Measurements from ENCODE around the gene SH3GLB2.

Gene SH3GLB2

DNA sequence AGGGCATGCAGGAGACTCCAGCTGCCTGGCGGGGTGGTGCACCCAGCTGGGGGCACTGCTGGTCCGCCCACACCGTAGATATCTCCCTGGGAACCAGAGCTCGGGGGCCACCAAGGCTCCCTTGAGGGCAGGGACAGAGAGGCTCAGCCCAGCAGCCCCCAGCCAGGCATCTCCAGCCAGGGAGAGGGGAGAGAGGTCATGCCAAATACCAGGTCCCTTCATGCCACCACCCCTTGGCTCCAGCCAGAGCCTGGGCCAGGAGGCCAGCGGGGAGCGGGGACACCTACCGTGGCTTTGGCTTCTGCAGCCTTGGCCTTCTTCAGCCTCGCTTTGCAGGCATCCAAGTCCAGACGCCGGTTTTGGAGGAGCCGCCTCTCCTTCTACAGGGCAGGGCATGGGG lies 14.0 kb downstream of the SH3GLB2 start:
- H3K4me2 ChIP-seq (ENCODE audit: low read length) = no peak overlapping the region
- H3K27ac ChIP-seq (ENCODE audit: low read depth, low read length, poor library complexity, severe bottlenecking) = no peak overlapping the region
- no peak overlapping the region for H2AFZ ChIP-seq (ENCODE audit: low read length)
- peaks cover 53% of the 10 kb centered on the region; the same call in 1 of the 2 replicates for H3K36me3 ChIP-seq (ENCODE audit: insufficient read depth, low read length)
- no peaks in the 10 kb centered on the region for H3F3A ChIP-seq (ENCODE audit: insufficient read depth, low read length)
- H4K20me1 ChIP-seq (ENCODE audit: insufficient read depth, low read length) = no peaks in the 10 kb centered on the region
- no peak overlapping the region for H3K9ac ChIP-seq (ENCODE audit: low read length)
- H3K9me3 ChIP-seq (ENCODE audit: low read length) = no peaks in the 10 kb centered on the region
- no peak for TF ChIP-seq EZH2 (IDR thresholded peaks at IDR 0.05; ENCODE audit: borderline replicate concordance, low read length)
- TF ChIP-seq, protein P1, sequence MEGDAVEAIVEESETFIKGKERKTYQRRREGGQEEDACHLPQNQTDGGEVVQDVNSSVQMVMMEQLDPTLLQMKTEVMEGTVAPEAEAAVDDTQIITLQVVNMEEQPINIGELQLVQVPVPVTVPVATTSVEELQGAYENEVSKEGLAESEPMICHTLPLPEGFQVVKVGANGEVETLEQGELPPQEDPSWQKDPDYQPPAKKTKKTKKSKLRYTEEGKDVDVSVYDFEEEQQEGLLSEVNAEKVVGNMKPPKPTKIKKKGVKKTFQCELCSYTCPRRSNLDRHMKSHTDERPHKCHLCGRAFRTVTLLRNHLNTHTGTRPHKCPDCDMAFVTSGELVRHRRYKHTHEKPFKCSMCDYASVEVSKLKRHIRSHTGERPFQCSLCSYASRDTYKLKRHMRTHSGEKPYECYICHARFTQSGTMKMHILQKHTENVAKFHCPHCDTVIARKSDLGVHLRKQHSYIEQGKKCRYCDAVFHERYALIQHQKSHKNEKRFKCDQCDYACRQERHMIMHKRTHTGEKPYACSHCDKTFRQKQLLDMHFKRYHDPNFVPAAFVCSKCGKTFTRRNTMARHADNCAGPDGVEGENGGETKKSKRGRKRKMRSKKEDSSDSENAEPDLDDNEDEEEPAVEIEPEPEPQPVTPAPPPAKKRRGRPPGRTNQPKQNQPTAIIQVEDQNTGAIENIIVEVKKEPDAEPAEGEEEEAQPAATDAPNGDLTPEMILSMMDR (IDR thresholded peaks at IDR 0.05; ENCODE audit: low read length) = no peak
- no peaks in the 10 kb centered on the region for H3K79me2 ChIP-seq (ENCODE audit: insufficient read depth, low read length)
- no peak overlapping the region for H3K4me3 ChIP-seq (ENCODE audit: low read depth, low read length, poor library complexity, severe bottlenecking)
- H3K27me3 ChIP-seq (ENCODE audit: insufficient read depth, low read length) = no peaks in the 10 kb centered on the region
- no peaks in the 10 kb centered on the region for H3K4me1 ChIP-seq (ENCODE audit: insufficient read depth, low read length, severe bottlenecking)
- H3K9me2 ChIP-seq (ENCODE audit: low read depth, low read length) = no peaks in the 10 kb centered on the region

DNA sequence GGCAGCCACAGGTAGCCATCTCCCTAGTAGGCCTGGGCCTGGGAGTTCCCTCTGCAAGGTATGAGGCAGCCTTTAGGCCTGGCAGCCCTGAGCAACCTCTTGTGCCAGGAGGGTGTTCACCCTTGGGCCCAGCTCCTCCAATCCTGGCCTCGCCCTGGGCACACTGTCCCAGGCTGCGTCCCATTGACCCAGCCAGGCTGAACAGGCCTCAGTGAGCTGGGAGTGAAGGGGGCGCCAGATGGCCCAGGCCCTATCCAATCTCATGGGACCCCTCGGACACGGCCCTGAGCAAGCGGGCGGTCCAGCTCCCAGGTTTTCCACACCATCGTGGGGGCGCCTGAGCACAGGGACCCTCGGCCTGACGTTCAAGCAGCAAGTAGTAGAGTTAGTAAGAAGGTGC lies 14.5 kb downstream of the SH3GLB2 start:
- Histone ChIP-seq H3K36me3 (ENCODE audit: insufficient read depth, low read length) (peaks cover 53% of the 10 kb centered on the region; the same call in 1 of the 2 replicates), H3K4me2 (ENCODE audit: low read length) (no peak overlapping the region), H3K4me3 (ENCODE audit: low read depth, low read length, poor library complexity, severe bottlenecking) (no peak overlapping the region), H3K27me3 (ENCODE audit: insufficient read depth, low read length) (no peaks in the 10 kb centered on the region), H4K20me1 (ENCODE audit: insufficient read depth, low read length) (no peaks in the 10 kb centered on the region), H3K4me1 (ENCODE audit: insufficient read depth, low read length, severe bottlenecking) (no peaks in the 10 kb centered on the region), H3K9me2 (ENCODE audit: low read depth, low read length) (no peaks in the 10 kb centered on the region), H3K79me2 (ENCODE audit: insufficient read depth, low read length) (no peaks in the 10 kb centered on the region), H3K27ac (ENCODE audit: low read depth, low read length, poor library complexity, severe bottlenecking) (no peak overlapping the region), H2AFZ (ENCODE audit: low read length) (no peak overlapping the region), H3K9me3 (ENCODE audit: low read length) (no peaks in the 10 kb centered on the region), H3F3A (ENCODE audit: insufficient read depth, low read length) (no peaks in the 10 kb centered on the region), H3K9ac (ENCODE audit: low read length) (no peak overlapping the region)
- no peak for TF ChIP-seq EZH2 (IDR thresholded peaks at IDR 0.05; ENCODE audit: borderline replicate concordance, low read length)
- TF ChIP-seq, protein P1 (IDR thresholded peaks at IDR 0.05; ENCODE audit: low read length) = no peak

DNA sequence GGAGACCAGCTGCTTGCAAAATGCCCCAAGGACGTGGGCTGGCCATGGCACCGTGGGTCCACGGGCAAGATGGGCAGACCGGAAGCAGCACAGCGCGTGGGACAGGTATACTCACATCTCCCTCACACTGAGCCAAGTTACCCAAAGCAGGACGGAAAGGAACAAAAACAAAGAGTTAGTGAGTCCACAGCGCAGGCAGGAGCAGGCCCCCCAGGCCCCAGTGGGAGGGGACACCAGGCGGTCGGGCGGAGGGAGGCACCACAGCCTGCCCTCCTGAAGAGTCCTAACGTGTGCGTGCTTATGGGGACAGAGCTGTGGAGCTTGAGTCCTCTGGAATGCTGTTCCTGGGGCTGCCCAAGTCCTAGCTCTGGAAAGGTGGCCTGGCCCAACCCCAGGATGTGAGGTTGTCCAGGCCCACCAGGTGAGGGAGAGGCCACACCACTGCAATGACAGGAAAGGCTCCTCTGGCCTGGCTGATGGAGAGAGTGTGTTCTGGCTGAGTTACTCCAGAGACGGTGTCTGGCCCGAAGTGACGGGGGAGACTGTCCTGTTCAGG lies 15.2 kb downstream of the SH3GLB2 start:
- Histone ChIP-seq H2AFZ (ENCODE audit: low read length) (no peak overlapping the region), H4K20me1 (ENCODE audit: insufficient read depth, low read length) (no peaks in the 10 kb centered on the region), H3F3A (ENCODE audit: insufficient read depth, low read length) (no peaks in the 10 kb centered on the region), H3K9ac (ENCODE audit: low read length) (no peak overlapping the region), H3K27me3 (ENCODE audit: insufficient read depth, low read length) (no peaks in the 10 kb centered on the region), H3K9me2 (ENCODE audit: low read depth, low read length) (no peaks in the 10 kb centered on the region), H3K79me2 (ENCODE audit: insufficient read depth, low read length) (no peaks in the 10 kb centered on the region), H3K4me3 (ENCODE audit: low read depth, low read length, poor library complexity, severe bottlenecking) (no peak overlapping the region), H3K9me3 (ENCODE audit: low read length) (no peaks in the 10 kb centered on the region), H3K36me3 (ENCODE audit: insufficient read depth, low read length) (peaks cover 60% of the 10 kb centered on the region; the same call in 1 of the 2 replicates), H3K27ac (ENCODE audit: low read depth, low read length, poor library complexity, severe bottlenecking) (no peak overlapping the region), H3K4me1 (ENCODE audit: insufficient read depth, low read length, severe bottlenecking) (no peaks in the 10 kb centered on the region), H3K4me2 (ENCODE audit: low read length) (no peak overlapping the region)
- TF ChIP-seq, protein P1 (IDR thresholded peaks at IDR 0.05; ENCODE audit: low read length) = no peak
- no peak for TF ChIP-seq EZH2 (IDR thresholded peaks at IDR 0.05; ENCODE audit: borderline replicate concordance, low read length)

All from OCI-LY1 (cell line).